Measurements from ENCODE around the gene TMEM220. TPM values are rescaled to one million over a fixed set of nuclear protein-coding genes. Genes with fewer than 3 reads are reported as not detected.

The TMEM220 gene
- total and polyA plus RNA-seq, 2 of the 4 experiments (the other 2 are of a cell fraction), result 1.1 to 1.9 TPM

DNA sequence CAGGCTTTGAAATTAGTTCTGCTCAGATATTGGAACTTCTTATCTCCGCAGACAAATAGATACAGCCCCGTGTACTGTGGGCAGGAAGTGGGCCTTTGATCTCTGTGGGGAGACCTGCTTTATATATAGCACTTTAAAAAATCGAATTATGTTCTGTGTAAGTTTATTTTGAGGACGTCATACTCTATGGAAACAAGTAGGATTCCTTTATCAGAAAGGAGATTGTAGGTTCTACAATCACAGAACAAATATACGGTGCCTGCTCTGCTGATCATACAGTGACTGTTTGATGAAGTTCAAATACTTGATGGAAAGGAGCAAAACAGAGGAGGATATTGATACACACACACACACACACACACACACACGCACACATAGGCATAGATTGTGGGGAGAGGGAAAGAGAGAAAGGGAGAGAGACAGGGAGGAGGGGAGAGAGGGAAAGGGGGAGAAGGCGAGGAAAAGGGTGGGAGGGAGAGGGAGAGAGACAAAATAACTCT, 14.7 kb upstream of the TMEM220 start:
- no peak overlapping the region for H4K8ac ChIP-seq (ENCODE audit: low read depth in 2 of 2, low read length in 2 of 2)
- no peak overlapping the region for H3K4ac ChIP-seq (ENCODE audit: low read depth, low read length)
- H4K20me1 ChIP-seq (ENCODE audit: insufficient read depth, low read length), result no peaks in the 10 kb centered on the region
- intact Hi-C loops (cut with micrococcal nuclease) (no loop called here), in situ Hi-C loops (cut with MboI; ENCODE audit: low sequenced_read_pairs) (no loop called here), dilution Hi-C loops (cut with HindIII; ENCODE audit: low sequenced_read_pairs, unreplicated experiment) (no loop called here)
- ChIA-PET POLR2A (ENCODE audit: unreplicated experiment) (no interaction called here), CTCF (no interaction called here)
- no peaks in the 10 kb centered on the region for H3K9me1 ChIP-seq (ENCODE audit: insufficient read depth, low read length)
- no peak overlapping the region for H3K4me3 ChIP-seq (ENCODE audit: insufficient read depth, low read depth, low read length)
- no TSS peak for BruUV-seq (replicated peaks)
- no peak overlapping the region for H2AK5ac ChIP-seq (ENCODE audit: low read depth, low read length)
- H2AFZ ChIP-seq (replicated peaks; ENCODE audit: low read length, poor library complexity), result no peak overlapping the region
- no peak overlapping the region for H4K91ac ChIP-seq (ENCODE audit: insufficient read depth, low read depth, low read length)
- peaks cover 14% of the 10 kb centered on the region for H3K27me3 ChIP-seq (ENCODE audit: control insufficient read depth, insufficient read depth, low read length)
- H3K4me1 ChIP-seq (ENCODE audit: control insufficient read depth, insufficient read depth, low read length), result no peaks in the 10 kb centered on the region
- H3K18ac ChIP-seq (ENCODE audit: low read depth, low read length), result no peak overlapping the region
- DNase-seq (no peak), ATAC-seq (ENCODE audit: low read depth) (no peak)
- H3K23ac ChIP-seq (ENCODE audit: low read depth, low read length), result no peak overlapping the region
- no peak overlapping the region for H3K9ac ChIP-seq (ENCODE audit: low read depth, low read length)
- H3K9me3 ChIP-seq (ENCODE audit: control insufficient read depth, insufficient read depth, low read length), result no peaks in the 10 kb centered on the region
- H3K14ac ChIP-seq (replicated peaks; ENCODE audit: low read depth, low read length), result no peak overlapping the region
- TF ChIP-seq MXI1 (IDR thresholded peaks at IDR 0.05; ENCODE audit: borderline replicate concordance, low read depth, low read length) (no peak), FOS (IDR thresholded peaks at IDR 0.05; ENCODE audit: low read depth, low read length) (no peak), RFX5 (IDR thresholded peaks at IDR 0.05; ENCODE audit: low read depth, low read length) (no peak), SMC3 (IDR thresholded peaks at IDR 0.05; ENCODE audit: low read depth, low read length) (no peak), CEBPB (IDR thresholded peaks at IDR 0.05; ENCODE audit: low read depth, low read length) (no peak), POLR2A (IDR thresholded peaks at IDR 0.05; ENCODE audit: low read depth, low read length) (no peak), RCOR1 (IDR thresholded peaks at IDR 0.05; ENCODE audit: insufficient replicate concordance, low read length) (no peak), CTCF (conservative IDR thresholded peaks at IDR 0.05; ENCODE audit: low read depth, low read length) (no peak), NFE2L2 (IDR thresholded peaks at IDR 0.05; ENCODE audit: low read depth, low read length) (no peak), MAZ (IDR thresholded peaks at IDR 0.05; ENCODE audit: borderline replicate concordance, low read depth, low read length) (no peak), RAD21 (IDR thresholded peaks at IDR 0.05; ENCODE audit: low read length) (no peak), CHD1 (IDR thresholded peaks at IDR 0.05; ENCODE audit: low read depth, low read length) (no peak), MAFK (IDR thresholded peaks at IDR 0.05; ENCODE audit: low read depth, low read length) (no peak), BHLHE40 (IDR thresholded peaks at IDR 0.05; ENCODE audit: low read depth, low read length) (no peak)
- TF ChIP-seq, protein P1, sequence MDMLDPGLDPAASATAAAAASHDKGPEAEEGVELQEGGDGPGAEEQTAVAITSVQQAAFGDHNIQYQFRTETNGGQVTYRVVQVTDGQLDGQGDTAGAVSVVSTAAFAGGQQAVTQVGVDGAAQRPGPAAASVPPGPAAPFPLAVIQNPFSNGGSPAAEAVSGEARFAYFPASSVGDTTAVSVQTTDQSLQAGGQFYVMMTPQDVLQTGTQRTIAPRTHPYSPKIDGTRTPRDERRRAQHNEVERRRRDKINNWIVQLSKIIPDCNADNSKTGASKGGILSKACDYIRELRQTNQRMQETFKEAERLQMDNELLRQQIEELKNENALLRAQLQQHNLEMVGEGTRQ (IDR thresholded peaks at IDR 0.05; ENCODE audit: low read depth, low read length), result no peak
- TF ChIP-seq, protein P2, sequence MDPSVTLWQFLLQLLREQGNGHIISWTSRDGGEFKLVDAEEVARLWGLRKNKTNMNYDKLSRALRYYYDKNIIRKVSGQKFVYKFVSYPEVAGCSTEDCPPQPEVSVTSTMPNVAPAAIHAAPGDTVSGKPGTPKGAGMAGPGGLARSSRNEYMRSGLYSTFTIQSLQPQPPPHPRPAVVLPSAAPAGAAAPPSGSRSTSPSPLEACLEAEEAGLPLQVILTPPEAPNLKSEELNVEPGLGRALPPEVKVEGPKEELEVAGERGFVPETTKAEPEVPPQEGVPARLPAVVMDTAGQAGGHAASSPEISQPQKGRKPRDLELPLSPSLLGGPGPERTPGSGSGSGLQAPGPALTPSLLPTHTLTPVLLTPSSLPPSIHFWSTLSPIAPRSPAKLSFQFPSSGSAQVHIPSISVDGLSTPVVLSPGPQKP (IDR thresholded peaks at IDR 0.05; ENCODE audit: borderline replicate concordance, low read depth, low read length), result no peak
- H3K27ac ChIP-seq (ENCODE audit: insufficient read depth, low read length), result no peak overlapping the region
- no peak overlapping the region for H4K5ac ChIP-seq (ENCODE audit: low read depth, low read length)
- H3K56ac ChIP-seq (ENCODE audit: extremely low read depth, insufficient read depth, low read length), result no peak overlapping the region
- no CpG with 5 or more reads among the region's 7 CpGs for WGBS, 2 experiments (ENCODE audit: extremely low coverage in 2 of 2, insufficient read length in 1 of 2)
- H2AK9ac ChIP-seq (replicated peaks; ENCODE audit: low read depth, low read length, poor library complexity), result no peak overlapping the region
- H2BK5ac ChIP-seq (ENCODE audit: low read depth, low read length, poor library complexity, severe bottlenecking), result no peak overlapping the region
- no peak overlapping the region for H2BK120ac ChIP-seq (ENCODE audit: low read depth, low read length)
- H2BK20ac ChIP-seq (ENCODE audit: low read depth, low read length), result no peak overlapping the region
- H2BK15ac ChIP-seq (ENCODE audit: low read depth, low read length), result no peak overlapping the region
- no peak overlapping the region for H3K4me2 ChIP-seq (ENCODE audit: low read depth, low read length)
- no peaks in the 10 kb centered on the region for H3K79me1 ChIP-seq (ENCODE audit: low read depth in 1 of 2, low read length in 2 of 2)
- no peaks in the 10 kb centered on the region for H3K36me3 ChIP-seq (ENCODE audit: control insufficient read depth, insufficient read depth, low read length)

Measured in IMR-90 (cell line).